Left cardiac atrium (tissue), 4 donors: ENCODE data around the gene PTPRN2. TPM values are rescaled to one million over a fixed set of nuclear protein-coding genes. Genes with fewer than 3 reads are reported as not detected.
A peak's percentile ranks its signal among the peaks of the same experiment; 100 is the strongest.

ENCODE experiments used
- ATAC-seq, 2 donors: fragments of 200-7000 bp; cut with Tn5 transposase; one replicate each; pipeline ENCODE4 v1.9.1; 2020; ENCODE audit warnings: mild to moderate bottlenecking in 2 of 2, moderate library complexity in 2 of 2
- DNase-seq: peaks from one replicate; pipeline ENCODE4 v3.0.0-alpha.2; 2020
- intact Hi-C, 2 donors: fragments of 100-400 bp; cut with DNase I; formaldehyde crosslinking; loops; one replicate each; pipeline versions ENCODE4 v1.14.1 to v1.15.1; 2022 to 2023
- total RNA-seq, 2 donors: library from RNA; stranded (reverse); fragmentation: NEBNext Ultra II Directional; extraction: Animal tissue kit (Norgen Biotek cat#: 25700); gene quantifications; one replicate each; pipeline ENCODE4 v1.2.1, GENCODE V29; 2021
- donor health status: DM: no; HTN: yes; CAD: no.
- donor health status: DM: no; HTN: yes; CAD: no; lungs with severe emphysema.
- donor health status: DM: yes; HTN: yes; CAD: no.
- donor health status: Dilated cardiomyopathy.

The PTPRN2 gene
- total RNA-seq, 2 donors from 2014 or later: 1.9 to 2.3 TPM

- intact Hi-C loops: no loop called here
- DNase-seq (no peak), ATAC-seq (no peak)
Observed at GRCh38 chr7:158083526-158084310, 503.9 kb downstream of the PTPRN2 start.

DNA sequence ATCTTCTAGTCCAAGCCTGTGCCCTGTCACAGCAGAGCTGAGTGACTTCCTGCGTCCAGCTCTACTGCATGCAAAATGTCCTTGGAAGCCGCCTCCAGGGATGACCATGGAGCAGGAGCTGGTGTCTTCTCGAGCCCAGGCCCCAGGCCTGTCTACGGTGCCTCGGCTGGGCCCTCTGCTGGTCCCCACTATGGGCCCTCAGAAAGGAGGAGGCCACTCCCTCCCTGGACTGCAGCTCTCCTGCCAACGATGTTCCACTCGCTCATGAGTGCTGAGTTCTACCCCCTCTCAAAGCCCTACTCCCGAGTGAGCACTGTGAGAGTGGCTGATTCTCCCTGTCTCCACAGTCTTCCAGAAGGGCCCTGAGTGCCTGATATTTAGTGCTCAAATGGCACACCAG, 504.9 kb downstream of the PTPRN2 start:
- DNase-seq: no peak
- peak in 1 of 2 donors; percentile 8 for ATAC-seq
- intact Hi-C loops: no loop called here

DNA sequence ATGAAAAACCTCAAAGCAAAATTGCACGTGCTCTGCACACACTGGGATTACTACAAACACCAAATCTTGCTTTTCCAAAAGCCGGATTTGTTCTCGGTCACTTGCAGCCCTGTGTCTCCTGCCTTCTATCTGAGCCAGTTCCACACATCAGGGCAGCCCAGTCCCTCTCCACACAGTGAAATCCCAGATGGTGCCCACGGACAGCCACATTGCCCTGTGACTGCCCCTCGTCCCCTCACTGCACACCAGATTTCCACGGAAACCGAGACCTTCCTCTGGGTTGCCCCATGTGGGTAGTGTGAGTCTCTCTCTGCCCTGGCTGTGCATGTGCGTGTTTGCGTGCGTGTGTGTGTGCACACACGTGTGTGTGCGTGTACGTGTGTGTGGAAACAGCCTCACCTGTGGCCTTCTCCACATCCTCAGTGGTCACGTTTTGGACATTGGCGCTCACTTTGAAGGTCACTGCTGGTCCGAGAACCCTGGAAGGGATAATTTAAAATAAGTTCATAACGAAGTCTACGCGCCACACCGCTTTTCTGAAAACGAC, 506.7 kb downstream of the PTPRN2 start:
- no peak for DNase-seq
- ATAC-seq: no peak
- intact Hi-C loops: no loop called here

DNA sequence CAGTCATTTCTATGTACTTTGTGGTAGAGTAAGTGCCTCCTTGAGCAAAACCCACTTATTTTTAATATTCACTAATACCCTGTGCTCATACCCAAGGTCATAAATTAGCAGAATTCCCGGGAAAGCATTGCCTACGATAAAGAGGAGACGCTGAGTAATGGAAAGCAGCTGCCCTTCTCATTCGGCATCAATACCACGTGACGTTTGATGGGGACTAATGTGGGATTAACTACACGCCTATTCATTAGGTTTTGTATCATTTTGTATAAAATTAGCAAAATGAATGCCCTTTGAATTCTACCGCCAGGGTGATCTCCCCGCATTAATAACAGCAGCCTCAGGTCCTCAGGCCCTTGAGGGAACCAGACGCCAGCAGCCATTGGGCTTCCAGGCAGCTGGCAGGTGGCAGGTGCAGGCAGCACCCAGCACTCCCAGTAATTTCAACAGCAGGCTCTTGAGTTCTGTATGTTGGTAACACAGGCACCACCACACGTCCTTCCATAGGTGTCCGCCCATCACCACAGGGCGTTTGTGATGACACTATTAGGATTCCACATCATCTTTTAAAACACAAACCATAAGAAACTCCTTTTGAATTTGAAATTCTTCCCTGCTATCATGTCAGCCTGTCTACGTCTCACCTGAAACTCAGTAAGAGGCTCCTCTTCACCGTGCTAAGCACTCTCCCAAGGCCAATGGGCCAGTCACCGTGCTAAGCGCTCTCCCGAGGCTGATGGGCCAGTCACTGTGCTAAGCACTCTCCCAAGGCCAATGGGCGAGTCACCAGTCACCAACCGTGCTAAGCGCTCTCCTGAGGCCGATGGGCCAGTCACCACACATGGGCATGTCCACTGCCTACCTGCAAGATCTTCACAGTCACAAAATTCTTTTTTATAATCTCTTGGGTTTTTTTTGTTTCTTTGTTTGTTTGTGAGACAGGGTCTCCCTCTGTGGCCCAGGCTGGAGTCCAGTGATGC, 509.4 kb downstream of the PTPRN2 start:
- DNase-seq: no peak
- intact Hi-C loops: no loop called here
- no peak for ATAC-seq

DNA sequence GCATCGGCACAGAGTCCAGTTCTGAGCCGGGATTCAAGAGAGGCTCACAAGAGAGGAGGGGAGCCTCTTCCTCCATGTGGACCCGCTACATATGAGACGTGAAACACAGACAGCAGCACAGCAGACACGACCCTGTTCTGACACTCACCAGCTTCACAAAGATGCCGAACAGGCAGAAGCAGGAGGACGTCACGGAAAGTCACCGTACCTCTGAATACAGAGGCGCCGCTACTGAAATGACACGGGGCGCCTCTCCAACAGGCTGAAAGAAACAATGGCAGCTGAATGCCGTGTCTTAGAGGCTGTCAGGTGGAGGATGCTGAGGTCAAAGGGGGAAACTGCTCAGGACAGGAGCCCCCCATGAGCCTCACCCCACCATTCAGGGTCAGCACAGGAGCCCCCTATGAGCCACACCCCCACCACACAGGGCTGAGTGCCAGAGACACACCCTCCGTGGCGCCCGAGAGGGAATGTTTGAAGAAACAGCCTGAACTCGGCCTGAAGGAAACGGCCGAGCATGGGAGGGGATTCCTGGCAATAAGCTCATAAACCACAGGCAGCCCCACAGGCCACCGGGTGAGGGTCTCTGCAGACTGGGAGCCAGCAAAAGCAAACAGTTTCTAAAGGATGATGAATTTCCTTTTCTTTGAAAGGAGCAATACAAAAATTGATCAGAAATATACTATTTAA, 510.3 kb downstream of the PTPRN2 start:
- intact Hi-C loops: no loop called here
- DNase-seq: no peak
- ATAC-seq: no peak

DNA sequence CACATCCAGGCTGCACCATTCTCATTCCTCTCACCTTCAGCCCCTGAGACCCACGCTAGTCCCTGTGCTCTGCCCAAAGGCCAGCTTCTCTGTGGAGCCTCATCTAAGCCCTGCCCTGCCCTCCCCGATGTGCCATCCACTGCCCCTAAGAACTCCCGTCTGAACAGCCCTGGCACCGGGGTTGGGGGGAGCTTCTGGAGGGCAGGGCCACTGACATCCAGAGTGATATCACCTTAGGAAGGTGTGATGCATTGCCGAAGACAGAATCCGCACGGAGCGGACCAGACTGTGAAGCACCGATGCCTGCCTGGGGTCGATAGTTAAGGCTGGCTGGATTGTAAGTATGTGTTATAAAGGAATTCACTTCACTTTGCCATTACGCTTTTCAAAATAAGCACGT, 511.0 kb downstream of the PTPRN2 start:
- intact Hi-C loops: no loop called here
- ATAC-seq: no peak
- DNase-seq: no peak

- DNase-seq: no peak
Observed at GRCh38 chr7:158076215-158076614, 511.4 kb downstream of the PTPRN2 start.

GRCh38 chr7:158075633-158076001, 512.0 kb downstream of the PTPRN2 start:
- no peak for DNase-seq
- intact Hi-C loops: no loop called here
- ATAC-seq: no peak

More at GRCh38 chr7:158076215-158076614, 511.4 kb downstream of the PTPRN2 start:
- intact Hi-C loops: no loop called here
- ATAC-seq: no peak

DNA sequence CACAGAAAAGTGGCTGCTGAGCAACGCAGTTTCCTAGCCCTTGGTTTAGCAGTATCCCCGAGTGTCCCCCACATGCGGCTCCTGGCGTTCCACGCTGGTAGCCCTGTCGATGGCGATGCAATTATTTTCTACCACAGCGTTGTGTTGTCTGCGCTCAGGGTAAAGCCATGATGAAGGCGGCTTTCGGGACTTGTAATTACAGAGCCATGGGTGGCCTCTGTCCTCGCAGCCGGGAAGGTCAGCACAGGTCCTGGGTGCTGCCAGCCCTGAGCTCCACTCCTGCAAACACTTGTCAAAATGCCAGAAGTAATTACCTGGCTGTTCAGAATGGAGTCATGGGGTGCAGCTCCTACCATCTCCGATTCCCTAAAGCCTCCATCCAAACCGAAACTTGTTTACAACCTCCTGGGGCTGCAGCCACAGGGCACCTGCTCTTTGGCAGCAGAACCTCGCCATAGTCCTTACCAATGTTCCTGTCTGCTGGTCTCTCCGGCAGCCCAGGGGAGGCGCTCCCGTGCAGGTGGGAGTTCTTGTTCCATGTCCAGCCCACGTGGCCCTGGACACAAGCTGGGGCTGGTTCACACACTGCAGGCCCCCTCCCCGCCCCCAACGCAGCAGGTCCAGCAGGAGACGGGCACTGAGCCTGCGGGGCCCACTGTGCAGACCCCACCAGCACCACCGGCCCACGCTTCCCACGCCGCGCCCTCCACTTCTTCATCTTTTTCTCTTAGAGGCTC, 512.6 kb downstream of the PTPRN2 start:
- DNase-seq (no peak), ATAC-seq (no peak)
- intact Hi-C loops: no loop called here

- no peak for DNase-seq
- intact Hi-C loops: no loop called here
- no peak for ATAC-seq
Observed at GRCh38 chr7:158073845-158074840, 513.5 kb downstream of the PTPRN2 start.

GRCh38 chr7:158072991-158073730, 514.5 kb downstream of the PTPRN2 start:
- intact Hi-C loops: no loop called here
- ATAC-seq (no peak), DNase-seq (no peak)

DNA sequence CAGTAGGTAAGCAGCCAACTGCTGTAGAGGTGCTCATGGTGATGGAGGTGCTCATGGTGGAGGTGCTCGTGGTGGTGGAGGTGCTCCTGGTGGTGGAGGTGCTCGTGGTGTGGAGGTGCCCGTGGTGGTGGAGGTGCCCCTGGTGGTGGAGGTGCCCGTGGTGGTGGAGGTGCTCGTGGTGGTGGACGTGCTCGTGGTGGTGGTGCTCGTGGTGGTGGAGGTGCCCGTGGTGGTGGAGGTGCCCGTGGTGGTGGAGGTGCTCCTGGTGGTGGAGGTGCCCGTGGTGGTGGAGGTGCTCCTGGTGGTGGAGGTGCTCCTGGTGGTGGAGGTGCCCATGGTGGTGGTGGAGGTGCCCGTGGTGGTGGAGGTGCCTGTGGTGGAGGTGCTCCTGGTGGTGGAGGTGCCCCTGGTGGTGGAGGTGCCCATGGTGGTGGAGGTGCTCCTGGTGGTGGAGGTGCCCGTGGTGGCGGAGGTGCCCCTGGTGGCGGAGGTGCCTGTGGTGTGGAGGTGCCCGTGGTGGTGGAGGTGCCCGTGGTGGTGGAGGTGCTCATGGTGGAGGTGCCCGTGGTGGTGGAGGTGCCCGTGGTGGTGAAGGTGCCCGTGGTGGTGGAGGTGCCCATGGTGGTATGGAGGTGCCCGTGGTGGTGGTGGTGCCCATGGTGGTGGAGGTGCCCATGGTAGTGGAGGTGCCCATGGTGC, 517.3 kb downstream of the PTPRN2 start:
- ATAC-seq (no peak), DNase-seq (no peak)
- intact Hi-C loops: no loop called here

DNA sequence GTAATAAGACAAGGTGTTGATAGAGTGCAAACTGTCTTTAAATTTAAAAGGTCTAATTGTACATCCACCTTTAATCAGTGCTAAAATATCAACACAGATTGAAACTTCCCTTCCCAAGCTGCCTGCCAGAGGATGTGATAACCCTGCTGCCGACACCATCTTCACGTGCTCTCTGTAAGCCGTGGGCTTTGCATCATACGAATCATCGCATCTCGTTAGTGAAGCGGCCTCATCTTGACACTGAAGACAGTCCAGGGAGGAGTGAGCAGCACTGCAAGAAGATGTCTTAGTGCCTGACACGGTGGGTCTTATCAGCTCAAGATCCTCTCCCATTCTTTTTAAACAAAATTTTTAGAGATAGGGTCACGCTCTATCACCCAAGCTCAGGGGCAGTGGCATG, 518.8 kb downstream of the PTPRN2 start:
- intact Hi-C loops: no loop called here
- DNase-seq (no peak), ATAC-seq (no peak)

DNA sequence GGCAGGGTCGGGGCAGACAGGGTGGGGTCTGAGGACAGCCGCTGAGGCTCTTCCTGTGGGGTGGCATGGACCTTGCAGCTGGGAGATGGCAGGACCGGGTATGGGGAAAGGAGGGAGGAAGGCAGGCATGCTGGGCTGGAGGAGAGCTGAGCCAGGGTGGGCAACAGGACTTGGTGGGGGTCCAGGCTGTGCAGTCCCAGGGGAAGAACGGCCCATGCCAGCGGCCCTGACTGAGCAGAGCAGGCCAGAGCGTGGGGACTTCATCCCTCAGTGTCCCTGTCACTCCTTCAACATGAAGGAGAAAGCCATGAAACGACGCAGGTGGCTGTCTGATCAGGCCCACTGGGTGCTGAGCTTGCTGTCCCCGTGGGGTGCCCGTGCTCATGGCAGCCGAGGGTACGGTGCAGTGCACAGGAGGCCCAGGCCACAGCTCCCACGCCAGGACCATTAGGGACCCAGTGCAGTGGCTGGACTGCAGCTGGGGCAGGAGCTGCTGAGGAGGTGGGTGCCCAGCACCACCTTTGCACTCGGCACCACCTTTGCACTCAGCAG, 519.6 kb downstream of the PTPRN2 start:
- no peak for DNase-seq
- ATAC-seq: no peak
- intact Hi-C loops: no loop called here

DNA sequence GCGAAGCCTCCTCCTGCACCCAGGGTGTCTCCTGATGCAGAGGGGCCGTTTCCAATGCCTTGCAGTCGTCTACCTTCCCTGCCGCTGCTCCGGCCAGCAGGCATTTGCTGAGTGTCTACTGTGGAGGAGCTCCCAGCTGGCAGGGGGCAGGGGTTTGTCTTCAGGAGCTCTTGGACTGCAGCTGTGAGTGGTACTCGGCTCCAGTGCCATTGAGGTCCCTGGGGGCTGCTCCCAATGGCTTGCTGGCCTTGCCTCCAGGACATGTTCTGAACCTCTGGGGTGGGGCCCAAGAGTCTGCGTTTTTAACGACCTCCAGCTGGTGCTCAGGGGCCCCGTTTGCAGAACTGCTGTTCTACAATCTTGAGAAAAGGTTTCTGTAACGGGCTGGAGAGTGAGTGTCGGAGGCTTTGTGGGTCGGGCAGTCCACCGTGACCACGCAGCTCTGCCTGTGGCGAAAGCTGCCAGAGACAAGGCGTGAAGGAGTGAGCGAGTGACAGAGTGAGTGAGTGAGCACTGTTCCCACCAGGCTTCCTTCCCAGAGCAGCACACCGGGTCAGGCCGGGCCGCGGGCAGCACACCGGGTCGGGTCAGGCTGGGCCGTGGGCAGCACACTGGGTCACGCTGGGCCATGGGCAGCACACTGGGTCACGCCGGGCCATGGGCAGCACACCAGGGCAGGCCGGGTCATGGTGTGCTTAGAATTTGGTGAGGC, 520.2 kb downstream of the PTPRN2 start:
- no peak for DNase-seq
- no peak for ATAC-seq
- intact Hi-C loops: no loop called here
